HL-60/S4 (cell line): ENCODE measurements around the gene AKIP1.

Source experiments
- in situ Hi-C: fragments of 300-500 bp; cut with MboI; formaldehyde crosslinking; loops from 2 replicates; pipeline ENCODE4 v1.14.3; 2022; ENCODE audit warnings: low sequenced_read_pairs

Gene AKIP1

GRCh38 chr11:8956860-8957259, 45.9 kb downstream of the AKIP1 start:
- in situ Hi-C loops, result no loop called here

- in situ Hi-C loops, result no loop called here
Observed at GRCh38 chr11:8959546-8960166, 48.7 kb downstream of the AKIP1 start.

GRCh38 chr11:8961401-8961800, 50.4 kb downstream of the AKIP1 start:
- in situ Hi-C loops, result no loop called here

- in situ Hi-C loops, result no loop called here
Observed at GRCh38 chr11:8962841-8963240, 51.9 kb downstream of the AKIP1 start.

GRCh38 chr11:8963569-8964323, 52.8 kb downstream of the AKIP1 start:
- in situ Hi-C loops, result no loop called here

GRCh38 chr11:8964324-8965320, 53.6 kb downstream of the AKIP1 start, which contains the start of gene TMEM9B:
TMEM9B (minus strand) TSS chr11:8964442; CDS start chr11:8964313, 129 bp downstream.
- in situ Hi-C loops, result no loop called here

- in situ Hi-C loops, result no loop called here
Observed at GRCh38 chr11:8967184-8967583, 56.2 kb downstream of the AKIP1 start.
